Activated naive CD4-positive, alpha-beta T cell treated with Interleukin-2 at 50 U/mL for 16 hours (primary cell): ENCODE measurements around the gene CALML4.
"Not testable (repeated sequence)": the region's sequence is repeated elsewhere in the genome, so short reads cannot be mapped to it uniquely, and the experiment has no call there.

Experiments used
- DNase-seq: peaks from one replicate; pipeline ENCODE4 v3.0.0-alpha.2; 2020

The CALML4 gene

DNA sequence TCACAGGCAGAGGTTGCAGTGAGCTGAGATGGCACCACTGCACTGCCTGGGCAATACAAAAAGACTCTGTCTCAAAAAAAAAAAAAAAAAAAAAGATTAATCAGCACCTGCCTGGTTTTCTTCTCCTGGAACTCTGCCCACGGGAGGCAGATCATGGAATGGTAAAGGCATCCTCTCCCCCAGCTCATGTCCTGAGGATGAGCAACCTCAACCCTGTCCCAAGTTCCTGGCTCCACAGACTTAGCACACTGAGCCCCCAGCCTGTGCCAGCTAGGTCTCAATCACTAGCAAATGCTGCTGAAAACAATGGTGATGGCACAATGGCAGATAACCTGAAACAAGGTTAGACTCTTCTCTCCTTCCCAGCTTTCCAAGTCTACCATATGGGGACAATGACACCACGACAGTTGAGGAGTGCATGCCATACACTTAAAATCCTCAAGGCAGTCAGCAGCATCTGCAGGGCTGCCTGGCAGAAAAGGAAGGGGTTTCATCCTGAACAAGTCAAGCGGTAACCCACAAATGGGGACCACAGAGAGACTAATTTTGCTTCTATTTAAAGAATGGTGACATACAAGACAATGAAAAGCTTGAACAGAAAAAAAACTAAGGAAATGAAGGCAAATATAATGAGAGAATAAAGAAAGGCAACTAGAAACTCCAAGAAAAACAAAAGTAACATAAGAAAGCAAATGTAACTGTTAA is 19.6 kb upstream of the CALML4 start:
- no peak for DNase-seq

DNA sequence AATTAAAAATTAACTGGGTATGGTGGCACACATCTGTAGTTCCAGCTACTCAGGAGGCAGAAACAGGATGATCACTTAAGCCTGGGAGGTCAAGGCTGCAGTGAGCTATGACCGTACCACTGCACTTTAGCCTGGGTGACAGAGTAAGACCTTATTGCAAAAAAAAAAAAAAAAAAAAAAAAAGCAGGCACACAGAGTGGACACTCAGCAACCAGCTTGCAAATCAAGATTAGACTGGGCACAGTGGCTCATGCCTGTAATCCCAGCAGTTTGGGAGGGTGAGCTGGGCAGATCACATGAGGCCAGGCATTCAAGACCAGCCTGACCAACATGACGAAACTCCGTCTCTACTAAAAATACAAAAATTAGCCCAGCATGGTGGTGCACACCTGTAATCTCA is 19.0 kb upstream of the CALML4 start:
- no peak for DNase-seq

DNA sequence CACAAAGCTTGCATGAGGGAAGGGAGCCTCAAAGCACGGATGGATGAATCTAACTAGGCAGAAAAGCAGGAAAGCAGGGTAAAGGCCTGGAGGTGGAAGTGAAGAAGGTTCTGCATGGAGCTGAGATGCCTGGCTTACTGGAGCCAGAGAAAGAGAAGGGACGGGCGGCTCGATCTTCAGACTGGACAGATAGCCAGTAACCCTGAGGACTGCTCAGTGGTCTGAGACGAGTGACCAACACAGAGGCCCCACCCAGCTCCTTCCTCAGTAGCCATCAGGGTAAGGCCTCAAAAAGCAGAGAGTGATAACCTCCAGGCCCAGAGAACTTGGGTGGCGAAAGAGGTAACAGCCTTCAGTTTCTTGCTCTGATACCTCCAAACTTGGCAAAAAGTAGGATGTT is 18.0 kb upstream of the CALML4 start:
- no peak for DNase-seq

DNA sequence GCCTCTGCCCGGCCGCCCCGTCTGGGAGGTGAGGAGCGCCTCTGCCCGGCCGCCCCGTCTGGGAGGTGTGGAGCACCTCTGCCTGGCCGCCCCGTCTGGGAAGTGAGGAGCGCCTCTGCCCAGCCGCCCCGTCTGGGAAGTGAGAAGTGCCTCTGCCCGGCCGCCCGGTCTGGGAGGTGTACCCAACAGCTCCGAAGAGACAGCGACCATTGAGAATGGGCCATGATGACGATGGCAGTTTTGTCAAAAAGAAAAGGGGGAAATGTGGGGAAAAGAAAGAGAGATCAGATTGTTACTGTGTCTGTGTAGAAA is 17.3 kb upstream of the CALML4 start:
- not testable (repeated sequence) for DNase-seq

- not testable (repeated sequence) for DNase-seq
Measured at GRCh38 chr15:68221530-68222431, 16.6 kb upstream of the CALML4 start.

DNA sequence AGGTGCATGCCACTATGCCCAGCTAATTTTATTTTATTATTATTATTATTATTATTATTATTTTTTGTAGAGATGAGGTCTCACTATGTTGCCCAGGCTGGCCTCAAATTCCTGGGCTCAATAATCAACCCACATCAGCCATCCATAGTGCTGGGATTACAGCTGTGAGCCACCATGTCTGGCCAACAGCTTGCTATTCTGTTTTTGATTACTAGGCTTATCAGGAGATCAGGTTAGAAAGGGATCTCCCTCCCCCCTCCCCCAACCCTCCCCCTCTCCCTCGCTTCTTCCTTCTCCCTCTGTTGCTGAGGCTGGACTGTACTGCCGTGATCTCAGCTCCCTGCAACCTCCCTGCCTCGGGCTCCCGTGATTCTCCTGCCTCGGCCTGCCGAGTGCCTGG is 15.8 kb upstream of the CALML4 start:
- no peak for DNase-seq

GRCh38 chr15:68220489-68220888 is 15.4 kb upstream of the CALML4 start:
- no peak for DNase-seq

- no peak for DNase-seq
Measured at GRCh38 chr15:68218847-68219798, 14.0 kb upstream of the CALML4 start.

DNA sequence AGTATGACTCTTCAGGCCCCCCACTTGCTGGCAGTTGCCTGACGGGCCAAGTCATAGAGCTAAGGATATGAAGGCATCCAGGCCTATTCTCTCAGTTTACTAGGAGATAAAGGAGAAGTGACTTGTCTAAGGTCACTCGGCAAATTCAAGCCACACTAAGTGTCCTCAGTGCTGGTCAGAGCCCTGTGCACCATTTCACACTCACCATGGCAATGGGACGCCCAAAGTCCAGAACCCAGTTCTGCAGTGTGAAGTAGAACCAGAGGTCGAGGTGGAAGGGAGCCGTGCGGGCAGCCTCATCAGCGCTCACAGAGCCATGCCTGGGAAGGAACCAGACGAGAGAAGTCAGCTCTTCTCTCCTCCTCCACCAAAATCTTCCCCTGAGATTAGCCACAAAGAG is 13.2 kb upstream of the CALML4 start:
- no peak for DNase-seq

GRCh38 chr15:68217341-68217740 is 12.2 kb upstream of the CALML4 start:
- DNase-seq = no peak

- DNase-seq = no peak
Measured at GRCh38 chr15:68214838-68215254, 9.7 kb upstream of the CALML4 start.

- DNase-seq = no peak
Measured at GRCh38 chr15:68213991-68214837, 9.1 kb upstream of the CALML4 start.

DNA sequence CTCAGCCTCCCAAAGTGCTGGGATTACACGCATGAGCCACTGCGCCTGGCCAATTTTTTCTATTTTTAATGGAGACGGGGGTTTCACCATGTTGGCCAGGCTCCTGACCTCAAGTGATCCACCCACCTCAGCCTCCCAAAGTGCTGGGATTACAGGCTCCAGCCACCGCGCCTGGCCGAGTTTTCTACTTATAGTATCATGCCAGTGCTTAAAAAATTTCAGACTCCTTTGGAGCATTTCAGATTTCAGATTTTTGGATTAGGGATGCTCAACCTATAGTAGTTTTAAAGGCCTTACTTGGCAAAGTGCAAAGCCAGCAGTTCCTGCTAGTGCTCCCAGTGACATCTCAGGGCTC is 8.3 kb upstream of the CALML4 start:
- DNase-seq = not testable (repeated sequence)

- DNase-seq = no peak
Measured at GRCh38 chr15:68211656-68212320, 6.7 kb upstream of the CALML4 start.

DNA sequence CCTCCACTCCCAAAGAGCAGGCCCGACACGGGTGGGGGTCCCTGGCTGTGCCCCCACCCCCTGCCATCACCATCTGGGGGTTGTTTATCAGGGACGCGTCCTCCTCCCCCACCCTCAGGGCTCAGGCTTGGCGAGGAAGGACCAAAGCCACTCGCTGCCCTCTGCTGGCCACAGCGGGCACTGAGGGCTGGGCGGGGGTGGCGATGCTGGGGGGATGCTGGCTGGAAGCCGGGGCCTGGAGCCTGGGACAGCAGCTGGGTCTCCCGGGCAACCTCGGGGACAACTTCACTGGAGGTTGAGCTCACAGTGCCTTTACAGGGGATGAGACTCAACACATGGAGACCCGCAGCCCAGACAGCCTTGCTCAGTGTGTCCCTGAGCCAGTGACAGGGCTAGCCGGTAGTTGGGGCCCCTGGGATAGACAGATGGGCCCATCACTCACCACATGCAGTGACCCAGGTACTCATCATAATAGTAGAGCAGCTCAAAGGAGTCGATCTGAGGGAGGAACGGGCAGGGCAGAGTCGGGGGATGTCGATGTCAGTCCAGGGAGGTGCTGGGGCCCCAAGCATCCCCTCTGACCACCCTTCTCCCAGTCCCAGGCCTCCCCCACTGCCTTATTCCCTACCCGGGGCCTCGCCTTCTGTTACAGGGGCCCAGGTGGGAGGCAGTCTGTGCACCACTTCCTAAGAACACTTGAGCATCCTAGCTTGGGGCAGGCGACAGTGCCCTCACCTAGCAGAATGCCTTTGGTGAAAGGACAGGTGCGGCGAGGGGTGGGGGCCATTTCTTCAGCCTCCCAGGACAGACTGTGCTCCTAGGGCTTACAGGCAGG is 5.9 kb upstream of the CALML4 start:
- DNase-seq = peak; percentile 58

GRCh38 chr15:68210409-68210756 is 5.3 kb upstream of the CALML4 start:
- no peak for DNase-seq

GRCh38 chr15:68209735-68210408 is 4.7 kb upstream of the CALML4 start:
- DNase-seq = peak; percentile 23

- DNase-seq = no peak
Measured at GRCh38 chr15:68209272-68209671, 4.1 kb upstream of the CALML4 start.

GRCh38 chr15:68208636-68209240 is 3.6 kb upstream of the CALML4 start:
- DNase-seq = no peak

DNA sequence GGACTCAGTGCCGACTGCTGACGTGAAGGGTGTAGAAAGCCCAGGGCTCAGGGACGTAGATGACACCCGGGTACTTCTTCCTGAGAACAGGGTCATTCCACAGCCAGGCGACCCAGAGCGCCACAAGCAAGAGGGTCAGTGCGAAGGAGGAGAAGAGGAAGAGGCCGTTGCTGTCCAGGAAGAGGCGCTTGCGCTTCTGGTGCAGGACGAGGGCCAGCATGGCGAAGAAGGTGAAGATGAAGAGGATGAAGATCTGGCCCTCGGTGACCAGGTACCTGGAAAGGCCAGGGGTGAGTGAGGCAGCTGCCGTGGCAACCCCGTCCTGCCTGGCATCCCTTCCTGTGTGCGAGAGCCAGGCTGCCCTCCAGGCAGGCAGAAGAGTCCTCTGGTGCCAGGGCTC is 3.0 kb upstream of the CALML4 start:
- DNase-seq = no peak
